HepG2 (cell line): ENCODE results near the gene SPON1.

Experiments used
- PPARG ChIP-seq: conservative IDR thresholded peaks from 2 replicates; pipeline ENCODE4 v1.6.1; 2016; ENCODE audit warnings: missing biosample characterization, missing genetic modification reagents
- SIN3A ChIP-seq: IDR thresholded peaks from 2 replicates; pipeline ENCODE4 v1.6.1; 2011; ENCODE audit warnings: low read depth, mild to moderate bottlenecking, control low read depth, low read length, borderline replicate concordance
- ZBTB7A ChIP-seq: sonication (generic); formaldehyde crosslinking; IDR thresholded peaks from 2 replicates; pipeline ENCODE4 v1.8.0; 2022; ENCODE audit warnings: mild to moderate bottlenecking, missing genetic modification reagents
- ZNF274 ChIP-seq: sonication (generic); formaldehyde crosslinking; IDR thresholded peaks from 2 replicates; pipeline ENCODE4 v1.5.1; 2020; ENCODE audit warnings: mild to moderate bottlenecking, missing genetic modification reagents
- ZNF558 ChIP-seq: sonication (generic); formaldehyde crosslinking; IDR thresholded peaks from 2 replicates; pipeline ENCODE4 v1.9.0; 2022; ENCODE audit warnings: mild to moderate bottlenecking, missing genetic modification reagents, borderline replicate concordance
- ZSCAN29 ChIP-seq: sonication (generic); formaldehyde crosslinking; conservative IDR thresholded peaks from 2 replicates; pipeline ENCODE4 v1.4.0; 2020; ENCODE audit warnings: mild to moderate bottlenecking, missing genetic modification reagents
- TF ChIP-seq, protein P1 (sequence below): IDR thresholded peaks from 2 replicates; pipeline ENCODE4 v1.6.1; 2016; ENCODE audit warnings: missing biosample characterization, missing genetic modification reagents, low read depth
- TF ChIP-seq, protein P2 (sequence below): sonication (generic); formaldehyde crosslinking; IDR thresholded peaks from 2 replicates; pipeline ENCODE4 v1.5.0; 2020; ENCODE audit warnings: mild to moderate bottlenecking, missing genetic modification reagents, moderate library complexity

GRCh38 chr11:14261066-14261465, 298.5 kb downstream of the SPON1 start:
- TF ChIP-seq, protein P1, sequence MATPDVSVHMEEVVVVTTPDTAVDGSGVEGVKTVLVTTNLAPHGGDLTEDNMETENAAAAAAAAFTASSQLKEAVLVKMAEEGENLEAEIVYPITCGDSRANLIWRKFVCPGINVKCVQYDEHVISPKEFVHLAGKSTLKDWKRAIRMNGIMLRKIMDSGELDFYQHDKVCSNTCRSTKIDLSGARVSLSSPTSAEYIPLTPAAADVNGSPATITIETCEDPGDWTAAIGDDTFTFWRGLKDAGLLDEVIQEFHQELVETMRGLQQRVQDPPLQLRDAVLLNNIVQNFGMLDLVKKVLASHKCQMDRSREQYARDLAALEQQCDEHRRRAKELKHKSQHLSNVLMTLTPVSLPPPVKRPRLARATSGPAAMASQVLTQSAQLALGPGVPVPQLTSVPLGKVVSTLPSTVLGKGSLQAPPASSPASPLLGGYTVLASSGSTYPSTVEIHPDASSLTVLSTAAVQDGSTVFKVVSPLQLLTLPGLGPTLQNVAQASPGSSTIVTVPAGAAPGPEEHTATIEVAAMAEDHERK (CRISPR knock-in tag), result no peak
- TF ChIP-seq ZSCAN29 (no peak), ZBTB7A (no peak), ZNF274 (CRISPR knock-in tag) (no peak), SIN3A (no peak), PPARG (CRISPR knock-in tag) (no peak), ZNF558 (CRISPR knock-in tag) (no peak)
- TF ChIP-seq, protein P2, sequence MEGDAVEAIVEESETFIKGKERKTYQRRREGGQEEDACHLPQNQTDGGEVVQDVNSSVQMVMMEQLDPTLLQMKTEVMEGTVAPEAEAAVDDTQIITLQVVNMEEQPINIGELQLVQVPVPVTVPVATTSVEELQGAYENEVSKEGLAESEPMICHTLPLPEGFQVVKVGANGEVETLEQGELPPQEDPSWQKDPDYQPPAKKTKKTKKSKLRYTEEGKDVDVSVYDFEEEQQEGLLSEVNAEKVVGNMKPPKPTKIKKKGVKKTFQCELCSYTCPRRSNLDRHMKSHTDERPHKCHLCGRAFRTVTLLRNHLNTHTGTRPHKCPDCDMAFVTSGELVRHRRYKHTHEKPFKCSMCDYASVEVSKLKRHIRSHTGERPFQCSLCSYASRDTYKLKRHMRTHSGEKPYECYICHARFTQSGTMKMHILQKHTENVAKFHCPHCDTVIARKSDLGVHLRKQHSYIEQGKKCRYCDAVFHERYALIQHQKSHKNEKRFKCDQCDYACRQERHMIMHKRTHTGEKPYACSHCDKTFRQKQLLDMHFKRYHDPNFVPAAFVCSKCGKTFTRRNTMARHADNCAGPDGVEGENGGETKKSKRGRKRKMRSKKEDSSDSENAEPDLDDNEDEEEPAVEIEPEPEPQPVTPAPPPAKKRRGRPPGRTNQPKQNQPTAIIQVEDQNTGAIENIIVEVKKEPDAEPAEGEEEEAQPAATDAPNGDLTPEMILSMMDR (CRISPR knock-in tag), result no peak
